ENCODE data around the gene C14orf180.

DNA sequence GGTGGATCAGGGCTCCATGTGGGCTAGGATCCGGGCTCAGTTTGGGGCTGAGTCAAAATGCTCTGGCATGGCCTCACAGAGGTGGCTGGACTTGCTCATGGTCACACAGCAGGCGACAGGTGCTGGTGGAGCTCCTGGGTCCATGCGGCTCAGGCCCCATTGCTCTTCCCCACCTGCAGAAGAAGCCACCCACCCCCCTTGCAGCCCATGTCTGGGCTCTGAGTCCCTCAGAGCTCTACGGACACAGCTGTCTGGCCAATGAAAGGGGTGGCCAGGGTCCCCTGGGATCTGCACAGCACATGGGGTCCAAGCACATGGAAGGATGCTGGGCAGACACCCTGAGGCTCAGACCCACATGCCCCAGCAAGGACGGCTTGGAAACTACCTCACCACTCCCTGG lies 17.0 kb upstream of the C14orf180 start:
- TF ChIP-seq CTCF (IDR thresholded peaks at IDR 0.05; ENCODE audit: insufficient read depth, low read depth, low read length) (no peak), EZH2 (IDR thresholded peaks at IDR 0.05; ENCODE audit: insufficient read depth, low read length) (no peak)

All from astrocyte (in vitro differentiated cells and primary cell).